ENCODE results near the gene UBIAD1.

GRCh38 chr1:11331036-11331944 is 58.3 kb downstream of the UBIAD1 start:
- TF ChIP-seq ZNF274 (CRISPR knock-in tag; IDR thresholded peaks at IDR 0.05) (no peak), CTCF (CRISPR knock-in tag; IDR thresholded peaks at IDR 0.05) (no peak), NFIC (IDR thresholded peaks at IDR 0.05; ENCODE audit: low read length) (no peak), EZH2 (conservative IDR thresholded peaks at IDR 0.05; ENCODE audit: low read depth, low read length) (no peak), TP53 (CRISPR knock-in tag; conservative IDR thresholded peaks at IDR 0.05) (no peak), KAT8 (CRISPR knock-in tag; IDR thresholded peaks at IDR 0.05) (no peak), RAD21 (CRISPR knock-in tag; IDR thresholded peaks at IDR 0.05) (no peak), POLR2AphosphoS5 (IDR thresholded peaks at IDR 0.05; ENCODE audit: low read depth, low read length) (no peak), SMAD3 (CRISPR knock-in tag; IDR thresholded peaks at IDR 0.05) (no peak), CREB1 (IDR thresholded peaks at IDR 0.05) (no peak), CREB1 (CRISPR knock-in tag; IDR thresholded peaks at IDR 0.05) (no peak)
- TF ChIP-seq, protein P1, sequence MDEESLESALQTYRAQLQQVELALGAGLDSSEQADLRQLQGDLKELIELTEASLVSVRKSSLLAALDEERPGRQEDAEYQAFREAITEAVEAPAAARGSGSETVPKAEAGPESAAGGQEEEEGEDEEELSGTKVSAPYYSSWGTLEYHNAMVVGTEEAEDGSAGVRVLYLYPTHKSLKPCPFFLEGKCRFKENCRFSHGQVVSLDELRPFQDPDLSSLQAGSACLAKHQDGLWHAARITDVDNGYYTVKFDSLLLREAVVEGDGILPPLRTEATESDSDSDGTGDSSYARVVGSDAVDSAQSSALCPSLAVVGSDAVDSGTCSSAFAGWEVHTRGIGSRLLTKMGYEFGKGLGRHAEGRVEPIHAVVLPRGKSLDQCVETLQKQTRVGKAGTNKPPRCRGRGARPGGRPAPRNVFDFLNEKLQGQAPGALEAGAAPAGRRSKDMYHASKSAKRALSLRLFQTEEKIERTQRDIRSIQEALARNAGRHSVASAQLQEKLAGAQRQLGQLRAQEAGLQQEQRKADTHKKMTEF (CRISPR knock-in tag; IDR thresholded peaks at IDR 0.05) = no peak

Measured in HepG2 (cell line).